DND-41 (cell line): ENCODE results near the gene MAPRE2.

Source experiments
- ATAC-seq: fragments of 200-7000 bp; cut with Tn5 transposase; 3 replicates; pipeline ENCODE4 v1.9.1; 2021; ENCODE audit warnings: low read depth; ENCODE audit not compliant: insufficient read depth
- DNase-seq: peaks from one replicate; pipeline ENCODE4 v3.0.0-alpha.2; 2020
- H2AFZ ChIP-seq: 2 replicates; pipeline ENCODE4 v1.6.0; 2012; ENCODE audit warnings: low read depth, low read length
- H3K27ac ChIP-seq: 2 replicates; pipeline ENCODE4 v1.5.1; 2012; ENCODE audit warnings: low read length, inconsistent platforms
- H3K27me3 ChIP-seq: fragments of 200-600 bp; sonication (generic); 2 replicates; pipeline ENCODE4 v1.6.0; 2012; ENCODE audit warnings: low read length, mild to moderate bottlenecking, inconsistent platforms; ENCODE audit not compliant: insufficient read depth, poor library complexity
- H3K36me3 ChIP-seq: 2 replicates; pipeline ENCODE4 v1.5.1; 2012; ENCODE audit warnings: low read length, inconsistent platforms; ENCODE audit not compliant: insufficient read depth
- H3K4me1 ChIP-seq: 2 replicates; pipeline ENCODE4 v1.5.1; 2012; ENCODE audit warnings: mild to moderate bottlenecking, low read length; ENCODE audit not compliant: insufficient read depth
- H3K4me2 ChIP-seq: 2 replicates; pipeline ENCODE4 v1.6.0; 2012; ENCODE audit warnings: mild to moderate bottlenecking, moderate library complexity, low read length, inconsistent platforms; ENCODE audit not compliant: insufficient read depth
- H3K4me3 ChIP-seq, 2 experiments: fragments of 200-600 bp in 1 of 2; shearing (Covaris generic) in 1 of 2; 2 replicates each; pipeline ENCODE4 v1.5.1; 2012 to 2016; ENCODE audit warnings: inconsistent platforms in 2 of 2, low read length in 2 of 2, mild to moderate bottlenecking in 2 of 2, low read depth in 1 of 2, moderate library complexity in 1 of 2
- H3K79me2 ChIP-seq: 2 replicates; pipeline ENCODE4 v1.6.0; 2012; ENCODE audit warnings: low read length, inconsistent platforms; ENCODE audit not compliant: insufficient read depth
- H3K9ac ChIP-seq: 2 replicates; pipeline ENCODE4 v1.6.0; 2012; ENCODE audit warnings: low read depth, mild to moderate bottlenecking, inconsistent platforms, low read length, moderate library complexity
- H3K9me3 ChIP-seq: 2 replicates; pipeline ENCODE4 v1.5.1; 2012; ENCODE audit warnings: low read length, moderate library complexity, mild to moderate bottlenecking, inconsistent platforms; ENCODE audit not compliant: insufficient read depth, severe bottlenecking
- H4K20me1 ChIP-seq: 2 replicates; pipeline ENCODE4 v1.6.0; 2012; ENCODE audit warnings: low read length; ENCODE audit not compliant: insufficient read depth
- CTCF ChIP-seq: IDR thresholded peaks from 2 replicates; pipeline ENCODE4 v1.5.1; 2012; ENCODE audit warnings: borderline replicate concordance, low read length, moderate library complexity, mild to moderate bottlenecking; ENCODE audit not compliant: poor library complexity, severe bottlenecking; ENCODE audit errors: extremely low read depth
- EZH2 ChIP-seq: IDR thresholded peaks from 3 replicates; pipeline ENCODE4 v1.6.1; 2012; ENCODE audit warnings: borderline replicate concordance, low read depth, mild to moderate bottlenecking, moderate library complexity, low read length, inconsistent platforms; ENCODE audit not compliant: severe bottlenecking

The MAPRE2 gene

GRCh38 chr18:35019933-35020332 lies 21.3 kb upstream of the MAPRE2 start:
- no peaks in the 10 kb centered on the region for H3K27me3 ChIP-seq
- no peak overlapping the region for H3K4me2 ChIP-seq
- H3K4me1 ChIP-seq = no peaks in the 10 kb centered on the region
- no peaks in the 10 kb centered on the region for H4K20me1 ChIP-seq
- H3K79me2 ChIP-seq = no peaks in the 10 kb centered on the region
- no peak for DNase-seq
- H3K4me3 ChIP-seq = no peak overlapping the region
- H3K9ac ChIP-seq = no peak overlapping the region
- H3K36me3 ChIP-seq = no peaks in the 10 kb centered on the region
- no peak for ATAC-seq
- no peak overlapping the region for H2AFZ ChIP-seq
- no peak for TF ChIP-seq EZH2
- no peak for TF ChIP-seq CTCF
- H3K27ac ChIP-seq = no peak overlapping the region
- no peaks in the 10 kb centered on the region for H3K9me3 ChIP-seq

GRCh38 chr18:35022426-35023001 lies 18.7 kb upstream of the MAPRE2 start:
- Histone ChIP-seq H3K27me3 (no peaks in the 10 kb centered on the region), H3K4me3 (no peak overlapping the region), H3K4me1 (no peaks in the 10 kb centered on the region), H3K4me2 (no peak overlapping the region), H3K9me3 (no peaks in the 10 kb centered on the region), H3K27ac (no peak overlapping the region), H3K36me3 (no peaks in the 10 kb centered on the region), H4K20me1 (no peaks in the 10 kb centered on the region), H3K79me2 (no peaks in the 10 kb centered on the region), H2AFZ (no peak overlapping the region), H3K9ac (no peak overlapping the region)
- DNase-seq (no peak), ATAC-seq (no peak)
- TF ChIP-seq EZH2 = no peak
- TF ChIP-seq CTCF = no peak

- Histone ChIP-seq H3K27ac (no peak overlapping the region), H3K36me3 (no peaks in the 10 kb centered on the region), H3K4me1 (peaks cover 4% of the 10 kb centered on the region), H4K20me1 (no peaks in the 10 kb centered on the region), H2AFZ (no peak overlapping the region), H3K4me2 (no peak overlapping the region), H3K9me3 (no peaks in the 10 kb centered on the region), H3K4me3 (no peak overlapping the region), H3K9ac (no peak overlapping the region), H3K79me2 (no peaks in the 10 kb centered on the region), H3K27me3 (no peaks in the 10 kb centered on the region)
- no peak for DNase-seq
- no peak for ATAC-seq
- TF ChIP-seq CTCF (no peak), EZH2 (no peak)
Measured at GRCh38 chr18:35024196-35024595, 17.0 kb upstream of the MAPRE2 start.

- no peaks in the 10 kb centered on the region for H3K27me3 ChIP-seq
- no peak overlapping the region for H3K4me3 ChIP-seq
- H3K4me1 ChIP-seq = peaks cover 11% of the 10 kb centered on the region
- H3K79me2 ChIP-seq = no peaks in the 10 kb centered on the region
- no peaks in the 10 kb centered on the region for H3K9me3 ChIP-seq
- no peak overlapping the region for H2AFZ ChIP-seq
- no peak overlapping the region for H3K4me2 ChIP-seq
- no peak overlapping the region for H3K27ac ChIP-seq
- TF ChIP-seq EZH2 (no peak), CTCF (no peak)
- no peaks in the 10 kb centered on the region for H4K20me1 ChIP-seq
- no peaks in the 10 kb centered on the region for H3K36me3 ChIP-seq
- DNase-seq (no peak), ATAC-seq (no peak)
- no peak overlapping the region for H3K9ac ChIP-seq
Measured at GRCh38 chr18:35024965-35025364, 16.2 kb upstream of the MAPRE2 start.
